SIG-M5 (cell line): Measurements from ENCODE around the gene TULP4.
"Not testable (repeated sequence)": the region's sequence is repeated elsewhere in the genome, so short reads cannot be mapped to it uniquely, and the experiment has no call there.

Experiments
- DNase-seq: peaks from one replicate; lab custom pipeline; 2025; lab: John Stamatoyannopoulos, UW

Gene TULP4

GRCh38 chr6:158529629-158530028, 217.4 kb downstream of the TULP4 start:
- DNase-seq = no peak

- DNase-seq = no peak
Measured at GRCh38 chr6:158531566-158531965, 219.3 kb downstream of the TULP4 start.

GRCh38 chr6:158531970-158532369, 219.7 kb downstream of the TULP4 start:
- no peak for DNase-seq

DNA sequence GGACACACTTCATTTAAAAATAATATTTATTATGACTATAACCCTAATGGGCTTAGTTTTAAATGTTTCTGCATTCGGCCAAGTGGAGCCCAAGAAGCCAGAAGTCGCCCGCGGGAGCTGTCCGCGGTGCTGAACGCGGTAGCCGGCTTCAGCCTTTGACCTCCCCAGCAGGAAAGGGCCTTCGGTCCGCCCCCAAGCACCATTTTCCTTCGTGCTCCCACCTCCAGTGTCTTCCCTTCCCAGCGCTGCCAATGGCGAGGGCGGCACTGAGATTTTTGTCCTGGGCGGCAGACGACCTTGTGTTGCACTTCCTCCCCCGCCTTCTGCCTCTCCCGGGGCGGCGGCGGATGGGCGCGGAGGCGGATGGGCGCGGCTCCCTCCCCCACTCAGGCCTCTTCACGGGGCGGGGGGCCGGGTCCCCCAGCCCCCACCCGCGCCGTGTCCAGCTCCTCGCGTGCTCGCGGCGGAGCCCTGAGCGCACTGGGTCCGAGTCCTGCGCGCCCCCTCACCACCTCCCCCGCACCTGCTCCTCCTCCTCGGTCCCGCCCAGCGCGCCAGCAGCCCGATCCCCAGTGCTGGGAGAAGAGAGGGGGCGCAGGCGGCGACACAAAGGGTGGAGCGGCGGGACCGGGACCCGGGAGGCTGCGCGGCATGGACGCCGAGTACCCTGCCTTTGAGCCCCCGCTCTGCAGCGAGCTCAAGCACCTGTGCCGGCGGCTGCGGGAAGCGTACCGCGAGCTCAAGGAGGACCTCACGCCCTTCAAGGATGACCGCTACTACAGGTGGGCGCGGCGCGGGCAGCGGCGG, 224.0 kb downstream of the TULP4 start:
- DNase-seq = no peak

GRCh38 chr6:158536891-158537798, 224.9 kb downstream of the TULP4 start:
- no peak for DNase-seq

DNA sequence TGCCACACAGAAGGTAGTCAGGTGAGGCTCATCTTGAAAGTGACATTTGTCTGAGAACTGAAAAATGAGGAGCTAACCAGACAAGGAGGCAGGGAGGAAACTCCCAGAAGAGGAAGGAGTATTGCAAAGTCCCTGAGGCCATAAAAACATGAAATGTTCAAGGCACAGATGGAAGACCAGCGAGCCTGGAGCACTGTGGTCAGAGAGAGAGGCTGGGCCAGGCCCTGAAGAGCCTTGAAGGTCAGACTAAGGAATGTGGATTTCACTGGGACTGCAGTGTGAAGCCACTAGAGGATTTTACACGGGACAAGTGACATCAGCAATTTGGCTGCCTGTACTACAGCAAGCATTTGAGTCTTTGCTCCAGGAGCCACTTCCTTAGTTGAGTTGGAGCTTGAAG, 226.5 kb downstream of the TULP4 start:
- no peak for DNase-seq

DNA sequence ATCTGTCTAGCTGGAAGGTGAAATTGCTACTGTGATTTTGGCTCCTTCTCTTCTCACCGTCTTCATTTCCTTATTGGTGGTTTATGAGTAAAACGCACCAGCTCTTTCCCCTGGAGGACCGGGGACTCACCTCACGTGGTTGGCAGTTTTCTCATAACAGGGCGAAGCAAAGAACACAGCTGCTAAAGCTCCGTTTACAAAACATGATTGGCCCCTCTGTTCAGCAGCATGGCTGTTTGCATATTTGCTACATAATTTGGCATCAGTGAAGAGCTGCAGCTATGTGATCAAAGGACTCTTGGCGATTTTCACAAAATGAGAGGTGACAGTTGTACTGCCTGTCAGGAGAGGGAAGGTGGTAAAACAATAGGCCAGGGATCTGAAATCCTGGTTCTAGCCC, 227.1 kb downstream of the TULP4 start:
- no peak for DNase-seq

DNA sequence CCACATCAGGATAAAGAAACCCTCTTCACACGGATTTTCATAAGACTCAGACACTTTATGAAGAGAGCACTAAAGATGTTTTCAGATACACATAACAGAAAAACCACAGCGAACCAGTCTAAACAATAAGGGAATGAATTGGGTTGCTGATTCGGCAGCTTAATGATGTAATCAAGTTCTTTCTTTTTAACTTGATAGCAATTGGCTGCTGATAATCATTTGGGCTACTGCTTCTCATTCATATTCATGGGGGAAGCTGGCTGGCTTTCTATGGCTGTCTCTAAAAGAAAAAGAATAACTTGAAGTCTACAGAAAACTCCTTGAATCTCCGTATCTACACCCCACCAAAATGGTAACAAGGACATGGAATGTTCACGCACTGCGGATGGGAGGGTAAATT, 227.6 kb downstream of the TULP4 start:
- DNase-seq = no peak

DNA sequence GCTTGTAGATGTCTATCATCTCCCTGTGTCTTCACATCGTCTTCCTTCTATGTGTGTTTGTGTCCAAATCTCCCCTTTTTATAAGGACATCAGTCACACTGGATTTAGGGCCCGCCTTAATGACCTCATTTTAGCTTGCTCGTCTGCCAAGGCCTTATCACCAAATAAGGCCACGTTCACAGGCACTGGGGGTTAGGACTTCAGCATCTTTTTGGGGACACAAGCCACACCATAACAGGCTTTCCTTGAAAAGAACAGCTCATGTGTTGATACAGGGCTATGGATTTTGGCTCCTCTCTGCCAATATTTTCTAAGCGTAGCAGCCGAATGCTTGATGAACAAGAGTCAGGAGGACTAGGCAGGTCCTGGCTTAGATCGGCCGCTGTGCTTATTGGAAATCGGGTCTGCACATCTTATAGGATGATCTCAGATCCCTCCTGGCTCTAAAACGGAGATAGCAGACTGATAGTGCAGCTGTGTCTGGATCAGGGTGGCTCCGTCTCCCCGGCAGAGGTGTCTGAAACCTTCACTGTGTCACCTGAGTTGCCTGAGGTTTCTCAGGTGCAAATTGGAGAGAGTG, 231.4 kb downstream of the TULP4 start:
- DNase-seq = no peak

GRCh38 chr6:158544428-158544827, 232.2 kb downstream of the TULP4 start:
- no peak for DNase-seq

DNA sequence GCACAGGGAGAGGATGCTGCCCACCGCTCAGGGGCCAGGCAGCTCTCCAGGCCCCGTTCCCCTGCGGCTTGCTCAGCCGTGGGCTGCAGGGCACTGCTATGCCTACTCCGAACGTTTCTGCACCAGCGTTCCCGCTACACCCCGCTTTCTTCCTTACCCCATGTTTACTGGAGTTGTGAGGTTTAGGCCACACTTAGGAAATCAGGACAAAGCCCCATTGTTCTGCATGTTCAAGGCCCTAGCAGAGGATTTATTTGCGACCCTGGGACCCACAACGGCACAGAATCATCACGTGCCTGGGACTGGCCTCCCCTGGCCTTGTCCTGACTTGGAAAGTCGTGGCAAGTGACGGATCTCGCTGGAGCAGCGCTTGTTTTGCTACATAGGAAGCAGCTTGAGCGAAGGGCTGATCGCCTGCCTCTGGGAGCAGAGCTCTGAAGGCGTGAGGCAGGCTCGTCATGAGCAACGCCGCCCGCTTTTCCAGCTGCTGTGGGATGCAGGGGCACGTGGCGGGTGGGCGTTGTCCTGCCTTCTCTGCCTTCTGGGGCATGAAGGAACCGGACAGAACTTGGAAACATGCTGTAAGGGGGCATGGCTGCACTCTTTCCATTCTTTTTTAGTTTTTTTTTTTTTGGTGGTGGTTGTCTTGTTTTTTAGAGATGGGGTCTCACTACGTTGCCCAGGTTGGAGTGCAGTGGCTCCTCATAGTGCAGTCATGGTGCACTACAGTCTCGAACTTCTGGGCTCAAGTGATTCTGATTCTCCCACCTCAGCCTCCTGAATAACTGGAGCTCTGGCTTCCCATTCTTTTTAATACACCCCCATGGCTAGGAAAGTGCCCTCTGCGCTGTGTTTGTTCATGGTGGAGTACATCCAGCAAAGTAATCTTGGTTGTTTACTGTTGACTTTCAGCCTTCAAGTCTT, 233.0 kb downstream of the TULP4 start:
- no peak for DNase-seq

DNA sequence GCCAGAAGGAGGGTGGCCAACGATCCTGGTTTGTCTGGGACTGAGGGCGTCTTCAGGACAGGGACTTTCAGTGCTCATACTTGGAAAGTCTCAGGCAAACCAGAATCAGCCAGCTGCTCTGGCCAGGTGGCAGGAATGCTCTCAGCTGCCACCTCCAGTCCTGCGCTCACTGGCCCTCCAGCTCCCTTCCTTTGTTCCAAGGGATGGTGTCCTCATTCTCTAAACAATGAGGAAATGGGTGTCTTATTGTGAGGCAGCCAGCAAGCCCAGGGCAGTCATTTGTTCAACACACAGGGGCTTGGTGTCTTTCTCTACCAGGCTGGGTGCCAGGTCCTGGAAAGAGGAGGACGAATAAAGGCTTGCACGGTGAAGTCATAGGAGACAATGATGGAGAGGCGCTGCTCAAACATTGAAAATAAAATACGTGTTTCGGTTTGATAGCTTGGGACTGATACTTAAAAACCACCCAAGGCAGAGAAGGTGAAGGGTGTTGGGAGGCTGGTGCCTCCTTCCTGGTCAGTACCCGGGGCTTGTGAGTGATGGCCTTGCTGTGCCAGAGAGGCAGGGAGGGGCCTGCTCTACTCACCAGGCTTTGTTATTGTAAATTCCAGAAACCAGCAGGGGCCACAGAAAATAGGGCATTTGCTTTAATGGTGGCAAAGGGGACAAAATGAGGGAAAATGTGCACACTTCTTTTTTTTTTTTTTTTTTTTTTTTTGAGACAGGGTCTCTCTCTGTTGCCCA, 236.3 kb downstream of the TULP4 start:
- no peak for DNase-seq

GRCh38 chr6:158552055-158552795, 240.0 kb downstream of the TULP4 start:
- DNase-seq = no peak

DNA sequence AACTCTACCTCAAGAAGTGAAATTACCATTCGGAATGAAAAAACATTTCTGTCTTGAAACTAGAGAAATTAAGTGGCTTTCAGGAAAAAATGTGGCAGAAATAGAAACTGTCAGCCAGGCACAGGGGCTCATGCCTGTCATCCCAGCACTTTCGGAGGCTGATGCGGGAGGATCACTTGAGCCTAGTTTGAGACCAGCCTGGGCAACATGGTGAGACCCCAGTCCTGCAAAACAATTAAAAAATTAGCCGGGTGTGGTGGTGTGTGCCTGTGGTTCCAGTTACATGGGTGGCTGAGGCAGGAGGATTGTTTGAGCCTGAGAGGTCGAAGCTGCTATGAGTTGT, 240.5 kb downstream of the TULP4 start:
- DNase-seq = no peak

- no peak for DNase-seq
Measured at GRCh38 chr6:158554611-158555361, 242.5 kb downstream of the TULP4 start.

- DNase-seq = no peak
Measured at GRCh38 chr6:158556113-158556512, 243.8 kb downstream of the TULP4 start.

DNA sequence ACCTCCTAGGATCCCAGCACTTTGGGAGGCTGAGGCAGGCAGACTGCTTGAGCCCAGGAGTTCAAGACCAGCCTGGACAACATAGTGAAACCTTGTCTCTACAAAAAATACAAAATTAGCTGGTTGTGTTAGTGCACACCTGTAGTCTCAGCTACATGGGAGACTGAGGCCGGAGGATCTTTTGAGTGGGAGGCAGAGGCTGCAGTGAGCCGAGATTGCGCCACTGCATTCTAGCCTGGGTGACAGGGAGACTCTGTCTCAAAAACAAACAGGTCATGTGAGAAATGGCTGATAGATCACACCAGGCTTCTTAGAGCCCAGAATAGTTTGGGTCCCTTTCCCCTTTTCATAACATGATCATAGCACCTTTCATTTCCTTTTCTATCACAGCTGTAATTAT, 244.8 kb downstream of the TULP4 start:
- not testable (repeated sequence) for DNase-seq

GRCh38 chr6:158557927-158558326, 245.7 kb downstream of the TULP4 start:
- DNase-seq = no peak

- DNase-seq = no peak
Measured at GRCh38 chr6:158558415-158559306, 246.4 kb downstream of the TULP4 start.
